NCI-H526 (cell line): Measurements from ENCODE around the gene EYA4.
A peak's percentile ranks its signal among the peaks of the same experiment; 100 is the strongest.

Experiments used
- DNase-seq, 2 experiments: peaks; one replicate each; lab custom pipeline; 2025; lab: John Stamatoyannopoulos, UW

The EYA4 gene

GRCh38 chr6:133241086-133241900 is at the start of gene EYA4:
Gene EYA4, plus strand, starts transcription at chr6:133241357. Its CDS starts 33,424 bp downstream, at chr6:133274781.
- peak; percentile 3 to 67 for DNase-seq

- no peak for DNase-seq
Observed at GRCh38 chr6:133193396-133193795, 47.8 kb upstream of the EYA4 start.

- no peak for DNase-seq
Observed at GRCh38 chr6:133198725-133199124, 42.4 kb upstream of the EYA4 start.

GRCh38 chr6:133201231-133201630 is 39.9 kb upstream of the EYA4 start:
- DNase-seq = no peak

DNA sequence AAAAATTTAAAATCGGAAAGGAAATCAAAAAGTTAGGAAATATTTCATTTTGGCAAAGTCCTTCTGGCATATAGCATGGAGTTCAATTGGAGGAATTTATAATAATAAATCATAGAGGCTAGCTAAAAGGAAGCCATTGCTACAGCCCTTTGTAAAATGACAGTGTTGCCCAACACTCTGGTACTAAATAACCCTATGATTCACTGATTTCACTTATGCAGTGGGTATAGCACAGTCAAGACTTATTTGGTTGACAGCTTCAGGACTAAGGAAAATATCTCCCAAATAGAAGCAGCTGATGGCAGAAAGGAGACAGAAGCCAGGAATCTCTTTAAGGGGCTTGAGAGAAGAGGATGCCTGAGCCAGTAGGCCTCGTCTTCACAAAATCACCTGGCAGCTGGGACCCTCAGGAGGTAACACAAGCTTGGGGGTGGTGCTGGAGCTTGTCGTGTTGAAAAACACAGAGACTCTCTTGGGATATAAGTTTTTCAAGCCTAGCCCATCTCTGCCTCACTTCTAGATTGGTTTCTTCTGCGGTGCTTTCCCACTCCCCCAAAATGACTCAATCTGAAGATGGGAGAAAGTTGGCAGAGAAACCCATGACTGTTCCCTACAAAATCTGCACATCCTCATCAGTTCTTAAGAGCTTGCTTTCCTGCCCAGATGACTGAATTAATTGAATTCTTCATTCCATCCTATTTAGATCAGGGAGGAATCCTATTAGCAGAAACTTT is 38.4 kb upstream of the EYA4 start:
- DNase-seq = no peak

DNA sequence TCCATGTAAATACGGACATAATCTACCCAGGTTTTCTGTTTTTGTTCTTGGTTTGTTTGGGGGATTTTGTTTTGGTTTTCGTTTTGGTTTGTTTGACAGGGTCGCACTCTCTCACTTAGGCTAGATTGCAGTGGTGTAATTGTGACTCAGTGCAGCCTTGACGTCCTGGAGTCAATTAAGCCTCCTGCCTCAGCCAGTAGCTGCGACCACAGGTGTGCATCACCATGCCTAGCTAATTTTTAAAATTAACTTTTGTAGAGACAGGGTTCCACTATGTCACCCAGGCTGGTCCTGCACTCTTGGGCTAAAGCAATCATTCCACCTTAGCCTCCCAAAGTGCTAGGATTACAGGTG is 37.8 kb upstream of the EYA4 start:
- no peak for DNase-seq

GRCh38 chr6:133205304-133205703 is 35.9 kb upstream of the EYA4 start:
- DNase-seq = no peak

GRCh38 chr6:133206942-133207341 is 34.2 kb upstream of the EYA4 start:
- no peak for DNase-seq

DNA sequence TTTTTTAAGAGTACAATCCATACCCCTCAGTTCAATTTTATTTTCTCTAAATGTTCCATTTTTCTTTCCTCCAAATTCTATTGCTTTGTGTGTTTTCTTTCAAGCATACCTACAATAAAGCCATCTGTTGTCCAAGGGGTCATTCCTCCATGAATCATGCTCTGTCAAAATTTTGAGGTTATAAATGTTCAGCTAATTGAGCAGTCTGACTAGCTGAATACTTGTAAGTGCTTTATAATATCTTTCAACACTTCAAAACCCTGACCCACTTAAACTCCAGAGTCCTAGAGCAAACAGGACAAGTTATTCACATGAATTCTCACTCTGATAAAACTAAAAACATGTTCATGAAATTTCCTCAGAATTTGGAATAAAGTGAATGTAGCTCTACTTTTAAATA is 33.4 kb upstream of the EYA4 start:
- DNase-seq = no peak

- no peak for DNase-seq
Observed at GRCh38 chr6:133208183-133208755, 32.9 kb upstream of the EYA4 start.

- no peak for DNase-seq
Observed at GRCh38 chr6:133214267-133214666, 26.9 kb upstream of the EYA4 start.

DNA sequence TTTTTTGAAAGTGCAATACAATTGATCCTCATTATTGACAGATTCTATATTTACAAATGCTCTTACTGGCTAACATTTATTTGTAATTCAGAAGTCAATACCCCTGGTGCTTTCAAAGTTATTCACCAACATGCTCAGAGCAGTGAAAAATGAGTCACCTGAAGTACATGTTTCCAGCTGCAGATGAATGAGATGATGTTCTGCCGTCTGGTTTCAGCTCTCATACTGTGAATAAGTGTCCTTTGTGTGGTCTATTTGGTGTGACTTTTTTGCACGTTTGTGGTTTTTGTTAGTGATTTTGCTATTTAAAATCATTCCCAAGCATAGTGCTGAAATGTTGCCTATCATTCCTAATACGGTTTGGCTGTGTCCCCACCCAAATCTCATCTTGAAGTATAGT is 22.3 kb upstream of the EYA4 start:
- no peak for DNase-seq

DNA sequence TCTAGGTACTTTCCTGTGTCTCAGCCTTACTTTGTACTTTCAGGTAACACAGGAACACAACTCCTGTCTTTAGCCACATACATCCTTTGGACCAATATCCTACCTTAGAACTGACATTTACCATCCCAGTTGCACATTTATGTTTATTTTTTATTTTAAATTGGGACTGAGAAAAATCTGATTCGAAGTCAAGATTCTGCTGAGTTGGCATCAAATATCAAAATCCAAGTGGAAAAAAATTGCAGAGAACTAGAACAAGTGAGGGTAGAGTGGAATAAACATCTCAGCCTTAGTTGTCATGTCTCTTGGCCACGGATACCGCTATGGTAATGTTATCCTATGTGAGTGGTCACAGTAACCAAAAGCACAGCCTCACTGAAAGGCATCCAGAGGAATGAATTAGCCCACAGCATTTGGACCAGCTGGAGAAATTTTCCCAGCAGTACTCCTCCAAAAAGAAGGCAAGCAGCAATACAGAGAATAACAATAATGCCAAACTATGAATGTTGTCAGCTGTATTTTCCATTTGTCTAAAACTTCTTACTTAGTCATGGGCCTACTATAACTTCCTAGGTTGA is 17.6 kb upstream of the EYA4 start:
- no peak for DNase-seq

- DNase-seq = no peak
Observed at GRCh38 chr6:133225560-133225959, 15.6 kb upstream of the EYA4 start.

GRCh38 chr6:133227344-133227743 is 13.8 kb upstream of the EYA4 start:
- no peak for DNase-seq

DNA sequence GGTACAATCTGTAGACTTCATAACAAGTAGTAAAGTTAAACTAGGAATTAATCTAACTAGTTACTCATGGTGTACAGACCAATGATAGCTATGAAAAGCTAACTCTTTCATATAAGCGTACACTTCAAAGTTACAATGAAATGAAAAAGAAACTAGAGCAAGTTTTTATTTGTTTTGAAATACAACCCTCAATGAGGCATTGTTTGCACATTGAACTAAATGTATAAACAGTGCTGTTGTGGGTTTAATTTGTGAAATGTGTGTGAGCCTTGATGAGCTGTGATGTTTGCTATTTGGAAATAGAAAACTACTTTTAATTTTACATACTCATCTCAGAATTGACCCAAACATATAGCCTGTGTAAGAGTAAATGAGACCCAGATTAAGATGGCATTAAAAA is 11.1 kb upstream of the EYA4 start:
- no peak for DNase-seq

DNA sequence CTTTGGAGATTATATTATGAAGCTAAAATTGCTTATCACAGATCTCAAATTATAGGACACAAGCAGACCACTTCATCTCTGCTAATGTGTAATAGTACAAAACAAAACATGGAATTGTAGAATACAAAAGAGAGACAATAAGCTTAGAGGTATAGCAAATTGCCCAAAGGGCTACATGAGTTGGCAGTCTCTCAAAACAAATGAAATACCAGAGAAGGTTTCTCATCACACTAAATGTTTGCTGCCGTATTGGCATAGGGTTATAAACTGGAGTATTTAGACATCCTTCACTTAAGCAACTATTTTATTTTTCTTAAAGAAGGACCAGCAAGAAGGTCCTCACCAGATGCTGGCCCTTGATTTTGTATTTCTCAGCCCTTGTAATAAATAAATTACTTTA is 5.9 kb upstream of the EYA4 start:
- DNase-seq = no peak

DNA sequence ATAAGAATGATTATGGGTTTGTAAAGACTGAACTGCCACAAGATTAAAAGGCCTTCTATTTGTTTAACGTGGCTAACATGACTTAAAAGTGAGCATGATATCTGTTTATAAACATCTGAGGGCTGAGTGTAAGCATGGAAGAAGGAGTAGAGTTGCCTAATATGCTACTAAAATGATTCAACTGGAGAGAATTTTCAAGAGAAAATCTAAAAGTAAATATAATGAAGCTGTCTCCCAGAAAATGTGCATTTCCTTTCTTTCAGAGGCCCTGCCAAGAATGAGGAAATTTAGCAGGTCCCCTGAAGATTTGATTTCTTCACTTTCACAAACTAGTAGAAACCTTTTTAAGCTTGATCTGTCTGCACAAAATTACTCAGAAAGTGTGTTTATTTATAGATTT is 4.2 kb upstream of the EYA4 start:
- no peak for DNase-seq

GRCh38 chr6:133240511-133241085 is 559 bp upstream of the EYA4 start:
- peak; percentile 28 to 69 for DNase-seq

DNA sequence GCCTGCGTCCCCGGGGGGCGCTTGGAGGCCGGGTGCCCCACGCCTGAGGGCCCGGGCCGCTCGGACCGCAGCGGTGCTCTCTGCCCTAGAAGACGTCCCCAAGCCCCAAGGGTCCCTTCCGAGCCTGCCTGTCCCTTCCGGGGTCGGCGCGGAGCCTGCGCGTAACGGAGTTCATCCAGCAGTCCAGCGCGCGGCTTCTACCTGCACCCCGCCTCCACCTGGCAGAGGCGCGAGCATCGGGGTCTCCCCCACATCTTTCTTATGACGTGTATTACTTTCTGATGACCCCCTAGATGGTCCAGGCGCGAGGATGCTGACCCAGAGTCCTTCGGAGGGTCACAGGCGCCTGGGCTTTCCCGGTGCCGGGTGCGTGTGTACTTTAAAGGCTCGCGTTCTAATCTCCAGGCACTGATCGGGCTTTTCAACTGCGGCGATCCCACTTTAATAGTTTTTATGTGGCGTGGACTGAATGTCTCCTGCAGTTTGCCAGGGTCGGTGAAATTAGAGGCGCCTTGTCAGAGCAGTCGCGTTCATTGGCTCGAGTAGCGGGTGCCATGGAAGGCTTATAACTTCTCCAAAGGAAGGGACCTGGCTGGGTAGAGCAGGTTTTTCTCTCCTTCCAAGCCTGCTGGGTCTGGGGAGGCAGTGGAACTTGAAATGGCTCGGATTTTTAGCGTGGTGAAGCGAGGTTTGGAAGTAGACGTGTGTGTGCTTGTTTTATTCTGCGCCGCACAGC is 912 bp downstream of the EYA4 start:
- DNase-seq = peak in 1 of 2 experiments; percentile 44
